H4 (cell line): ENCODE measurements around the gene TP53TG3E. TPM values are rescaled to one million over a fixed set of nuclear protein-coding genes. Genes with fewer than 3 reads are reported as not detected.
"Not testable (repeated sequence)": the region's sequence is repeated elsewhere in the genome, so short reads cannot be mapped to it uniquely, and the experiment has no call there.

Source experiments
- DNase-seq: peaks from one replicate; pipeline ENCODE4 v3.0.0-alpha.2; 2015; ENCODE audit warnings: low spot score
- total RNA-seq: library from RNA; depleted of rRNA; stranded (reverse); fragments of >200 nt; shearing (Covaris generic); gene quantifications from 2 replicates; pipeline ENCODE4 v1.2.3, GENCODE V29; 2014; rRNA removed

TP53TG3E gene, protein sequence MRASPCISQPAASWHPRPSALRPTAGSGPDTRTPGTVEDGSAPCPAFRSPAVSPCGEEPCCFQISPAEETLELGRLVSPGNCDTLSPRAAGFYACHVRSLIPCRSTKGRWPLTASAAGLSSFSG
- not detected in 2 replicates for total RNA-seq

- not testable (repeated sequence) for DNase-seq
These were observed at the start of gene TP53TG3E for GRCh38 chr16:33304006-33304405. Gene TP53TG3E (plus strand): TSS chr16:33304306. CDS start chr16:33304374, 68 bp downstream.

- not testable (repeated sequence) for DNase-seq
These were observed 32.3 kb downstream of the TP53TG3E start for GRCh38 chr16:33336226-33337012.

- not testable (repeated sequence) for DNase-seq
These were observed 33.8 kb downstream of the TP53TG3E start for GRCh38 chr16:33337627-33338542.

GRCh38 chr16:33338543-33338951 lies 34.4 kb downstream of the TP53TG3E start:
- not testable (repeated sequence) for DNase-seq

DNA sequence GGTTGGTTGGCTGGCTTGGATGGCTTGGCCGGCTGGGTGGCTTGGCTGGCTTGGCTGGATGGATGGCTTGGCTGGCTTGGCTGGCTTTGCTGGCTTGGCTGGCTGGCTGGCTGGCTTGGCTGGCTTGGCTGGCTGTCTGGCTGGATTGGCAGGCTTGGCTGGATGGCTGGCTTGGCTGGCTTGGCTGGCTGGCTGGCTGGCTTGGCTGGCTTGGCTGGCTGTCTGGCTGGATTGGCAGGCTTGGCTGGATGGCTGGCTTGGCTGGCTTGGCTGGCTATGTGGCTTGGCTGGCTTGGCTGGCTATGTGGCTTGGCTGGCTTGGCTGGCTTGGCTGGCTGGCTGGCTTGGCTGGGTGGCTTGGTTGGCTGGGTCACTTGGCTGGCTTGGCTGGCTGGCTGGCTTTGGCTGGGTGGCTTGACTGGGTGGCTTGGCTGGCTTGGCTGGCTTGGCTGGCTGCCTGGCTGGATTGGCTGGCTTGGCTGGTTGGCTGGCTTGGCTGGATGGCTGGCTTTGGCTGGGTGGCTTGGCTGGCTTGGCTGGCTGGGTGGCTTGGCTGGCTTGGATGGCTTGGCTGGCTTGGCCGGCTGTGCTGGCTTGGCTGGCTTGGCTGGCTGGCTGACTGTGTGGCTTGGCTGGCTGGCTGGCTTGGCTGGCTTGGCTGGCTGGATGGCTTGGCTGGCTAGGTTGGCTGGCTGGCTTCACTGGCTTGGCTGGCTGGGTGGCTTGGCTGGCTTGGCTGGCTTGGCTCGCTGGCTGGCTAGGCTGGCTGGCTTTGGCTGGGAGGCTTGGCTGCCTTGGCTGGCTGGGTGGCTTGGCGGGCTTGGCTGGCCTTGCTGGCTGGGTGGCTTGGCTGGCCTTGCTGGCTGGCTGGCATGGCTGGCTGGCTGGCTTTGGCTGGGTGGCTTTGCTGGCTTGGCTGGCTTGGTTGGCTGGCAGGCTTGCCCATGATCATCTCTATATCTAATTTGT lies 35.3 kb downstream of the TP53TG3E start:
- not testable (repeated sequence) for DNase-seq

Other genes with a start within 250 kb of the TP53TG3E start
- not detected in 2 replicates for gene TP53TG3C, start 110.1 kb upstream of the TP53TG3E start, total RNA-seq
- gene TP53TG3B, start 56.5 kb downstream of the TP53TG3E start, total RNA-seq, result not detected in 2 replicates
- not detected in 2 replicates for gene TP53TG3F, start 155.3 kb downstream of the TP53TG3E start, total RNA-seq